Suppressor macrophage (primary cell): ENCODE results near the gene COQ10B.
A peak's percentile ranks its signal among the peaks of the same experiment; 100 is the strongest.
"Not testable (repeated sequence)": the region's sequence is repeated elsewhere in the genome, so short reads cannot be mapped to it uniquely, and the experiment has no call there.

Experiments
- DNase-seq, 4 experiments: peaks; one replicate each; pipeline ENCODE4 v3.0.0-alpha.2; 2020 to 2022

Gene COQ10B

GRCh38 chr2:197452754-197453122 lies 614 bp upstream of the COQ10B start:
- no peak for DNase-seq

- DNase-seq = peak in 1 of 4 experiments; percentile 12
These were observed 604 bp downstream of the COQ10B start for GRCh38 chr2:197453914-197454398.

DNA sequence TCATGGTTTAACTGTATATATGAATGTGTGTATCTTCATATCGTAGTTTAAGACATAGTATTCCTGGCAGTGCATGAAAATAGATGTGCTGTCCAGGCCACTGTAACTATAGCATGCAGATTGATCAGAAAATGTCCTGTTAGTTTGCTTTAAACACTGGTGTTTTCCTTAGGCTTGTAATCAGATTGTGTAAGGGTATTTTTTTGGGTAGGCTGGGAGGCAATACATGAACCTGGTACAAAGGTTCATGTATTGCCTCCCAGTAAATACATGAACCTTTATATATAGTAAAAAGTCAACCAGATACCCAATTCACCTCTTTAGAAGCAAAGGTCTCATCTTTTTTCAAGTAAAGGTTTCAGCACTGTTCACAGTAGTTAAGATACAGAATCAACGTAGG lies 1.6 kb downstream of the COQ10B start:
- DNase-seq = no peak

DNA sequence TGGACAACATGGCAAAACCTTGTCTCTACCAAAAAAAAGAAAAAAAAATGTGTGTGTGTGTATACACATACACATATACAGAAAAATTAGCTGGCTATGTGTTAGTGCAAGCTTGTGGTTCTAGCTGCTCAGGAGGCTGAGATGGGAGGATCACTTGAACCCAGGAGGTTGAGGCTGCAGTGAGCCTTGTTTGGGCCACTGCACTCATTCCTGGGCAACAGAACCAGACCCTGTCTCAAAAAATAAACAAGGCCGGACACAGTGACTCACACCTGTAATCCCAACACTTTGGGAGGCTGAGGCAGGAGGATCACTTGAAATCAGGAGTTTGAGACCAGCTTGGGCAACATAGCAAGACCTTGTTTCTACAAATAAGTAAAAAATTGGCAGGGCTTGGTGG lies 2.1 kb downstream of the COQ10B start:
- DNase-seq = no peak

DNA sequence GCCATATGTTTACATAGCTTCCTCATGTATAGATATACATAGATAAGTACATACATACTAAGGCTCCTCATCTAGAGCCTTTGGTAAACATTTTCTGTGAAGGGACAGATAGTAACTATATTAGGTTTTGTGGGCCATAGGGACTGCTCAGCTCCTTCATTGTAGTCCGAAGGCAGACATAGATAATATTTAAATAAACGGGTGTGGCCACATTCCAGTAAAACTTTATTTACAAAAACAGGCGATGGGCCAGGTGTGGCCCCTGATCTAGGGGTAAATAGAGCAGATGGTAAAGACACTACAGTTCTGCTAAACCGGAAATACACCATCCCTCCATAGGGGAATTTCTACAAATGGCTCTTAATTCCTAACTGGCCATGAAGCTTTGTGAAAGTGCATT lies 7.3 kb downstream of the COQ10B start:
- DNase-seq = no peak

- DNase-seq = no peak
These were observed 7.7 kb downstream of the COQ10B start for GRCh38 chr2:197461057-197461456.

GRCh38 chr2:197464175-197464574 lies 10.8 kb downstream of the COQ10B start:
- DNase-seq = no peak

- DNase-seq = no peak
These were observed 18.8 kb downstream of the COQ10B start for GRCh38 chr2:197472166-197472565.

DNA sequence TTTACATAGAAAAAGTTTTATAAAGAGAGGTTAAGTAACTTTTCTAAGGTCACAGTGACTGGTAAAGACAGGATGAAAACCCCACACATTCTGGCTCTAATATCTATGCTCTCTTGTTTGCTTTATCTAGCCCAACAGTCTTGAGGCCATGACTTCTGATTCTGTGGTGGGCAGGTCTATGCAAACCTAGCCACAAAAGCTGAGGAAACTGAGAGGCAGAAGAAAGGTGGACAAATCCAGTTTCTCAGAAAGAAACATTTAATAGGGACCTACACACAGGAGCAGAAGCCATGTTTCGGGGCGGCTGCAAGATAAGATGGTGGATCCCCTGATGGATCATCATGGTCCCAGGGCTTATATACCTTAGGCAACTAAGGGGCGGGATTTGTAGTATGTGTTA lies 24.4 kb downstream of the COQ10B start:
- no peak for DNase-seq

DNA sequence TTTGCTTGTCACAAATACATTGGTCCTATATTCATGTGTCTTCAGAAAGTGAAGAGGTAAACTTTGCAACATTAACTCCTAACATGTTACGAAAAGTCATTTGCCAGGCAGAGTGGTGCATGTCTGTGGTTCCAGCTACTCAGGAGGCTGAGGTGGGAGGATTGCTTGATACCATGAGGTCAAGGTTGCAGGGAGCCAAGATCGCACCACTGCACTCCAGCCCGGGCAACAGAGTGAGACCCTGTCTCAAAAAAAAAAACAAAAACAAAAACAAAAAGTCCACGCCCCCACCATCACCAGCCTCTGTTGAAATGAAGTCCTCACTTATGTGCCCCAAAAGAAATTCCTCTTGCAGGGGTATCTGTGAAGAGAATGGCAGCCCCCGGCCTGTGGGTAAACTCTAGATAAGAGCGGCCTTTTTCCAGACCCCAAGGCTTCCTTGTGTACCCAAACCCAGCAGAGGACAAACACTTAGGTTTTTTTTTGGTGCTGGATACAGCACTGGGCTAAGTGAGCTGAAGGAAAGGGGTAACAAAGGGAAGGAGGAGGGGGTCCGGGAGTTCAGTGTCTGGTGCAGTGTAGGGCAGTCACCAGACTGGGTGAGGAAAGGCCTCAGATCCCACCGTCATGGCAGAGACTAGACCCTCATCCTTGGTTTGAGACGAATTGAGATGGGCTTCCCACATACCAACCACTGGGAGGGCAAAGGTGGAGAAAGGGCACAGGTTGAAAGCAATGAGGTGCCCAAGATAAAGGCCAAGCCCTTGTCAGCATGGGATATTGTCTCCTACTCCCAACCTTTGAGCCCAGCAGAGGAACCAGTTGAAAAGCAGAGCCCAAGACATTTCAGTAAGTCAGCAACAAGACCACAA lies 27.0 kb downstream of the COQ10B start:
- no peak for DNase-seq

DNA sequence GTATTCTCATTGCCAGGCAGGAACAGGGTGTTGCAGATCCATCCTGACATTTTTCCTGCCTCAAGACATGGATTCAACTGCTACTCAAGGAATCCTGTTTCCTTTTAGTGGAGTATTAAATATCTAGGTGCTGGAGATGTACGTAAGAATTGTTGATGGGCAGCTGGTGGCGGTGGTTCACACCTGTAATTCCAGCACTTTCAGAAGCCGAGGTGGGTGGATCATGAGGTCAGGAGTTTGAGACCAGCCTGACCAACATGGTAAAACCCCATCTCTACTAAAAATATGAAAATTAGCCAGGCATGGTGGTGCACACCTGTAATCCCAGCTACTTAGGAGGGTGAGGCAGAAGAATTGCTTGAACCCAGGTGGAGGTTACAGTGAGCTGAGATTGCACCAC lies 30.9 kb downstream of the COQ10B start:
- DNase-seq = not testable (repeated sequence)

DNA sequence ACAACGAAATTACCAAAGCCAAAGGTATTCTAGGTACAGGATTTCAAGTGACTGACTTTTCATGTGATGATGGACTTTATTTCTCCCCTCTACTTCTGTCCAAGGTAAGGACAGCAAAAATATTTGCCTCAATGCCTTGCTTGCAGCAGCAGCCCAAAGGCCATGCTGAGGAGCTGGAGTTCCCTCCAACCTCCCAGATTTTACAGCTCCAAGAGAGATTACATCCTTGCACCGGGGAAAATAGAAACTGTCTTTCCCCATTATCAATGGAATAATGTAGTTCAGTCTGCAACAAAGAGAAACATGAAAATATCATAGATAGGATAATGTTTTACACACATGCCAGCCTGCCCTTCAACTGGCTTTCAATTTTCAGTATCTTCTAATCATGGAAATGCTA lies 32.8 kb downstream of the COQ10B start:
- no peak for DNase-seq

GRCh38 chr2:197487385-197487784 lies 34.0 kb downstream of the COQ10B start:
- no peak for DNase-seq

DNA sequence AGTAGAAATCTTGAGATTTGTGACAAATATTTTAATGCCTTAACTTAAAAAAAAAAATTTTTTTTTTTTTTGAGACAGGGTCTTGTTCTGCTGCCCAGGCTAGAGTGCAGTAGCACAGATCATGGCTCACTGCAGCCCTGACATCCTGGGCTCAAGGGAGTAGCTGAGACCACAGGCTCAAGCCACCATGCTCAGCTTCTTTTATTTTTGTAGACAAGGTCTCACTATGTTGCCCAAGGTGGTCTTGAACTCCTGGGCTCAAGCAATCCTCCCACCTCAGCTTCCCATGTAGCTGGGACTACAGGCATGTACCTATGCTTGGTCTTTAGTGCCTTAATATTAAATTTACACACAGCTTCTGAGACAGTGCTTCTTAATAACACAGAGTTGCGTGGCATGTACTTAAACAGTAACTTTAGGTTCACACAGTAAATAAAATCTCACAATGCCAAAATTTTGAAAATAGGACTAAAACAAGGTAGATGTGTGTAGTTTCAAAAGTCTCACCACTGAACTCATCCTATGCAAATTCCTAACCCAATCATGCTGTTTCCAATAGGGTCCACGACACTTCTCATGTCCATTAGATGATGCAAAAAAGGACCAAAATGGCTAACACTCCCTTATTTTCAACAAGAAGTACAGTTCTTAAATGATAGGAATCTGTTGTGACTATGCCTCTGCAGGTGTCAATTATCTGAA lies 42.2 kb downstream of the COQ10B start:
- DNase-seq = no peak

DNA sequence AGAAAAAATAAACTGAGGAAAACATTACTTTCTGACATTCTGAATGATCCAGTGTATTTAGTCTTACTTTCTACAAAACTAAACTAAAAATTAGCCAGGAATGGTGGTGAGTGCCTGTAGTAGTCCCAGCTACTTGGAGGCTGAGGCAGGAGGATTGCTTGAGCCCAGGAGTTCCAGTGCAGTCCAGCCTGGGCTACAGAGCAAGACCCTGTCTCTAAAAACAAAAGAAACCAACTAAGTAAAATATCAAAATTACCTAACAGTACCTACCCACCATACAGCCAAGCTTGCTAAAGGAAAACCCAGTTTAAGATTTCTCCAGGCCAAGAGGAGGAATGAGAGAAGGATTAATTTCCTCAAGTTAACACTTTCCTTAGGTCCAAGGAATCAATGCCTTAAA lies 43.3 kb downstream of the COQ10B start:
- no peak for DNase-seq

DNA sequence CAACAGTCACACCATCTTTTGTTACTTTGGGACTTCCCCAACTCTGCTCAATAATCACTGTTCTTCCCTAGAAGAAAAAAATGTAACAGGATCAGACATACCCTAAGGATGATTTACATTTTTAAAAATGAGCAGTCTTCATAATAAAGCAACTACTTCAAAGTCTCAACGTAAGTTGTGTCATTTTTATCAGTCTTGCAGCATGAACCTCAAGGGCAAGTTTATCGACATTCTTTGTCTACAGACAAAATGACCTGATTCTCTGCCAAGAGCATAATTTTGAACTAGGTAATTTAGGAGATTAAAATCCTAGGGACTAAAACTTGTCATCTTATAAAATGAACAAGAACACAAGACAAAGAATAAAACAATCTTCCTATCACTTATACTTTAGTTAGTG lies 44.0 kb downstream of the COQ10B start:
- DNase-seq = no peak

- no peak for DNase-seq
These were observed 45.0 kb downstream of the COQ10B start for GRCh38 chr2:197498235-197498936.

DNA sequence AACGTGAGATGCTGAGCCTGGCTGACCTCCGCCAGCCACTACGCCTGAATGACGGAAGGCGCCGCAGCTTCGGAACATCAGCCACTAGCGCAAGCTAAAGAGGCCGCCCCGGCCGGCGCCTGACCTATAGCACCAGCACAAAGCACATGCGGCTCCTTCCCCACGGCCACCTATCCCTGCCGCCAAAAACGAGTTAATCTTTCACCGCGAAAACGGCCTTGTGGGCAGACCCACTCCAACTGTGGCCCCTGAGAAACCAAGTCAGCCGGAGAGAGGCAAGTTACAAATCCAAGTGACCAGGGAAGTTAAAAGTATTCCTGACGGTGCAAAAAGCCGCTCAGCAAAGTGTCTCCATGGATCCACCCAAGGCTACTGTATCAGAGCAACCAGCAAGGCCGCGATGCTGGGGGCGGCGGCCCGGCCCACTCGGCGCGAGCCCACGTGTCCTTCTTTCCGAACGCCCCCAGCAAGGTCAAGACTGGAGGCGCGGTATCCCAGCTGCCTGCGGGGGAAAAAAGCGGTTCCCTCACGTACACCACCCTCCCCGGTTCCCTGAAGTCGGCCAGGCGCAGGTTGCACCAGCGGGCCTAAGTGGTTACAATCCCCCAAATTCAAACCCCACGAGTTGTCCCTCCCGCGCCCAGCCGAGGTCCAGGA lies 45.7 kb downstream of the COQ10B start:
- peak; percentile 69 to 84 (median 73) for DNase-seq

DNA sequence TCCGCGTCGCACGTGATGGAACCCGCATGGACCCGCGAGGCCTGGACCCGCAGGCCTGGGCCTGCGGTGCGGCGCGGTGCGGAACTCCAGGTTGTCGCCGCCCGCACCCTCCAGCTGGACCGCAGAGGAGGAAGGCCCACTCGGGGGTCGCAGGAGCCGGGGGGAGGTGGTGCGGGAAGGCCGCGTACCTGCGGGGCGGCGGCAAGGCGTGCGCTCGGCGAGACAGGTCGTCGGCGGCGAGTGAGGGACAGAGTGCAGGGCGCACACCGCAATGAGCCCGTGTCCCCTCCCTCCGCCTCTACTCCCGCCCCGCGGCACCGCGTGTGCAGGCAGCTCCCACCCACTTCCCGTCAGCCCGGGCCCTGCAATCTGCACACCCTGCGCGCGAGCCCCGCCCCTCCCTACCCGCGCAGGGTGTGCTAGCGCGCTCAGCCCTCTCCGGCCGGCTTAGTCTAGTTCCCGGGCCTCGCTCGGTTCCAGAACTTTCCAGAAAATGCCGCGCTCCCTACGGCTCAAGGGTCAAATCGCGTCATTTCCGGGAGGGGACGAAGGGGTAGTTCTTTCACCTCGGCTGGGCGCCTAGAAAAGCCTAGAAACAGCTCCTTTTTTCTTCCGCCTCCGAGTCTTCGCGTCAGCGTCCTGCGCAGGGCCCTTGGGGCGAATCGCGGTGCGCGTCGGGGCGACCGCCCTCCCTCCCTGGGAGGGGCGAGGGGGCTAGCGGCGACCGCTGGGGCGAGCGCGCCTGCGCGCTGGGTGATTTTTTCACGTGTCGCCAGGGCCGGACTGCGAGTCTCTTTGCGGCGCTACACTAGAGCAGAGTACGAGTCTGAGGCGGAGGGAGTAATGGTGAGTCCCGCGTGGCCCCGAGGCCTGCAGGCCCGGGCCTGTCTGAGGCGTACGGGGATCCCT lies 46.5 kb downstream of the COQ10B start, which contains the start of the genes HSPD1 and HSPE1:
TSS of gene HSPD1 (minus strand) at position 247 of the 909 bp plus-strand sequence. CDS start 992 bp downstream, outside the sequence.
TSS of gene HSPE1 (plus strand) at position 786 of the 909 bp plus-strand sequence. CDS start at position 844, 58 bp downstream.
- DNase-seq = peak; percentile 99 to 100 (median 100)

DNA sequence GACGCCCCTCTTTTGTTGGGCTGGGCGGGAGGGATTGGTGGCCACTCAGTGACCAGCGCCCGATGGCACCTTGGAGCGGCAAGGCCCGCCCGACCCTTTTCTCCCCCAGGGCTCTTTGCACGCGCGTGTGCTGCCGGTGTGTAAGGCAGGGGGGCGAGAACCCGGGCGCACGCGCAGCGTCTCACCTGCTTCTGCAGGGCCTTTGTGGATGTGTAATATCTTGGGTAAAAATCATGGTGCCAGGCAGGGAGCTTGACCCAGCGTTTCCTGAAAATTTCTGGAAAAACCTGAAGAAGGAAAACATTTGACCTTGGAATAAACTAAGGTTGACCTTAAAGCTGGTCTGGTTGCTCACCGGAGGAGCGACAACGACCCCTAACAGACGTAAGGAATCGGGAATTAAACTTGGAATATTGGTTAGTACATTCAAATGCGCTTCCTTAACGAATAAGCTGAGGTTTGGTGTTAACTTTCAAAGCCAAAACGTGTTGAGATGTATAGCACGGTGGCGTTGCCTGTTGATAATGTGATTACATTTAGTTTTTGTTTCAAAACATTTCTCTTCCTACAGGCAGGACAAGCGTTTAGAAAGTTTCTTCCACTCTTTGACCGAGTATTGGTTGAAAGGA lies 47.3 kb downstream of the COQ10B start:
- DNase-seq = peak in 2 of 4 experiments; percentile 15 to 25

DNA sequence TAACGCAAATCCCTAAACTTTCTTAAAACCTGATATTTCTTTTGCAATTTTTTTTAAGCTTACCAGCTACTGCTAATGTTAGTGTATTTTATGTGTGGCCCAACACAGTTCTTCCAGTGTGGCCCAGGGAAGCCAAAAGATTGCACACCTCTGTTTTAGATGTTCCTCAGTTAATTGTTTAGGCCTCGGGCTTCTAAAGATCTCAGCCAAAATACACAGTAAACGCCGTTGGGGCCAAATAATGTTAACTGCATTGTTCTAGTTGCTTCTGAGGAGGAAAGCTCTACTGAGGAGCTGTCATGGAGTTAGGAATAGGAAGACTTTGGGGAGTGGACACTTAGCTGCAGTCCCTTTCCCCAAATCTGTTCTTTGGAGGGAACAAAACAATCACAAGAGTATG lies 48.8 kb downstream of the COQ10B start:
- no peak for DNase-seq
